OCI-LY7 (cell line): ENCODE data around the gene XKRX. TPM values are rescaled to one million over a fixed set of nuclear protein-coding genes. Genes with fewer than 3 reads are reported as not detected.

Experiments used
- BruUV-seq: library from RNA; stranded (reverse); fragments of 400-500 nt; replicated peaks from 2 replicates; lab custom pipeline; 2021; lab: Mats Ljungman, UMichigan
- CTCF ChIA-PET: fragments of 300-600 bp; sonication (Branson Sonifier 250); formaldehyde crosslinking; loops from one replicate; lab custom pipeline; 2022; ENCODE audit warnings: antibody characterized with exemption; ENCODE audit not compliant: unreplicated experiment; lab: Charles Lee
- POLR2A ChIA-PET: fragments of 300-600 bp; sonication (Branson Sonifier 250); formaldehyde crosslinking; loops from one replicate; lab custom pipeline; 2022; ENCODE audit warnings: antibody characterized with exemption; lab: Charles Lee
- DNase-seq: peaks from one replicate; pipeline ENCODE4 v3.0.0-alpha.2; 2015; ENCODE audit warnings: low spot score
- H2AFZ ChIP-seq: fragments of 200-600 bp; sonication (generic), shearing (Covaris generic); 2 replicates; pipeline ENCODE4 v1.6.1; 2014; ENCODE audit warnings: mild to moderate bottlenecking, antibody characterized with exemption, low read length, moderate library complexity
- H3K27ac ChIP-seq: fragments of 200-600 bp; sonication (generic); 2 replicates; pipeline ENCODE4 v1.5.1; 2014; ENCODE audit warnings: mixed run types, low read depth, mild to moderate bottlenecking, moderate library complexity, low read length, inconsistent platforms; ENCODE audit not compliant: poor library complexity, severe bottlenecking
- H3K36me3 ChIP-seq: fragments of 200-600 bp; sonication (generic); 2 replicates; pipeline ENCODE4 v1.6.1; 2014; ENCODE audit warnings: mild to moderate bottlenecking, antibody characterized with exemption, low read length, moderate library complexity, mixed read lengths; ENCODE audit not compliant: insufficient read depth
- H3K4me1 ChIP-seq: fragments of 200-600 bp; sonication (generic); 2 replicates; pipeline ENCODE4 v1.5.1; 2014; ENCODE audit warnings: mild to moderate bottlenecking, low read length; ENCODE audit not compliant: insufficient read depth, poor library complexity, severe bottlenecking
- H3K4me2 ChIP-seq: fragments of 200-600 bp; sonication (generic); 2 replicates; pipeline ENCODE4 v1.6.1; 2014; ENCODE audit warnings: mild to moderate bottlenecking, low read length
- H3K4me3 ChIP-seq: fragments of 200-600 bp; sonication (generic); 2 replicates; pipeline ENCODE4 v1.5.1; 2014; ENCODE audit warnings: mild to moderate bottlenecking, low read depth, low read length; ENCODE audit not compliant: poor library complexity, severe bottlenecking
- H3K79me2 ChIP-seq: fragments of 200-600 bp; sonication (generic); 2 replicates; pipeline ENCODE4 v1.6.1; 2016; ENCODE audit warnings: low read depth, mild to moderate bottlenecking, low read length, moderate library complexity, mixed read lengths; ENCODE audit not compliant: insufficient read depth
- H3K9me2 ChIP-seq: fragments of 200-600 bp; sonication (generic); 2 replicates; pipeline ENCODE4 v1.6.1; 2016; ENCODE audit warnings: mild to moderate bottlenecking, low read length, mixed read lengths; ENCODE audit not compliant: insufficient read depth
- H3K9me3 ChIP-seq: fragments of 200-600 bp; sonication (generic); 2 replicates; pipeline ENCODE4 v1.6.1; 2014; ENCODE audit warnings: mild to moderate bottlenecking, mixed run types, low read length, mixed read lengths
- H4K20me1 ChIP-seq: fragments of 200-600 bp; sonication (generic); 2 replicates; pipeline ENCODE4 v1.6.1; 2014; ENCODE audit warnings: mild to moderate bottlenecking, antibody characterized with exemption, low read length, moderate library complexity, mixed read lengths; ENCODE audit not compliant: insufficient read depth
- EZH2phosphoT487 ChIP-seq: fragments of 200-600 bp; sonication (generic); IDR thresholded peaks from 2 replicates; pipeline ENCODE4 v1.6.1; 2018; ENCODE audit warnings: low read depth, borderline replicate concordance, mild to moderate bottlenecking, mixed run types, antibody characterized with exemption, low read length, moderate library complexity, mixed read lengths
- intact Hi-C: fragments of 100-400 bp; cut with micrococcal nuclease; formaldehyde crosslinking; loops from one replicate; pipeline ENCODE4 v1.10.0; 2022; ENCODE audit not compliant: unreplicated experiment
- total RNA-seq, 2 experiments: library from RNA; depleted of rRNA in 1 of 2; stranded (reverse); fragments of >200 nt in 1 of 2; shearing (Covaris generic) in 1 of 2; gene quantifications; 2 replicates each; pipeline ENCODE4 v1.2.3, GENCODE V29; 2014 to 2022
- TF ChIP-seq, protein P1 (sequence below): fragments of 200-600 bp; sonication (generic); conservative IDR thresholded peaks from 2 replicates; pipeline ENCODE4 v1.5.1; 2014; ENCODE audit warnings: mild to moderate bottlenecking, antibody characterized with exemption, low read length, moderate library complexity, mixed read lengths

The XKRX gene
- total RNA-seq, 2 experiments from 2014 or later = 6.4 to 8.4 TPM

DNA sequence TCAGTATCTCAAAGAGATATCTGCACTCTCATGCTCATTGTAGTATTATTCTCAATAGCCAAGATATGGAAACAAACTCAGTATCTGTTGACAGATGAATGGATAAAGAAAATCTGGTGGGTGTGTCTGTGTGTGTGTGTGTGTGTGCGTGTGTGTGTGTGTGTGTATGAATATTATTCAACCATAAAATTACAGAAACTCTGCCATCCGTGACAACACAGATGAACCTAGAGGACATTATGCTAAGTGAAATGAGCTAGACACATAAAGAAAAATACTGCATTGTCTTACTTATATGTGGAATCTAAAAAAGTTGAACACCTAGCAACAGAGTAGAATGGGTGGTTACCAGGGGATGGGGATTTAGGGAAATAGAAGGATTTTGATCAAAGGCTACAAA lies 13.2 kb downstream of the XKRX start:
- POLR2A ChIA-PET = interaction anchor here (1.4 kb wide), 1 partner anchor 10 kb away, joined by 5 read pairs; no protein-coding TSS in a partner anchor

DNA sequence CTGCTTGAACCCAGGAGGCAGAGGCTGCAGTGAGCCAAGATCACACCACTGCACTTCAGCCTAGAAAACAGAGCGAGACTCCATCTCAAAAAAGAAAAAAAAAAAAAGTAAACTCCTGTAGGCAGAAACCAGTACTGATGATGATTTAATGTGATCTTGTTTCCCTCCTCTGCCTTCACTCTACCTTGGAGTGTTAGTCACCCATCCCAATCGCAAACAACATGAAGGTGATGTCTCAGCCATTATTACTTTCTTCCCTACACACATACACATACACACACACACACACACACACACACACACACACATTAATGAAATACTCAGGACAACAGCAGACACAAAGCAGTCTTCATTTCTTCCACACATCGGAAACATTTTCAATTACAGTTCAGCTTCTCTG lies 15.6 kb downstream of the XKRX start:
- ChIA-PET POLR2A (interaction anchor here (0.7 to 1.1 kb wide), 2 partner anchors 9 to 26 kb away, joined by 3 to 4 read pairs; no protein-coding TSS in a partner anchor), CTCF (no interaction called here)
- no TSS peak for BruUV-seq
- no peaks in the 10 kb centered on the region for H3K36me3 ChIP-seq
- H2AFZ ChIP-seq = no peak overlapping the region
- H3K4me2 ChIP-seq = no peak overlapping the region
- no peaks in the 10 kb centered on the region for H4K20me1 ChIP-seq
- no peak overlapping the region for H3K27ac ChIP-seq
- no peak for TF ChIP-seq EZH2phosphoT487
- TF ChIP-seq, protein P1, sequence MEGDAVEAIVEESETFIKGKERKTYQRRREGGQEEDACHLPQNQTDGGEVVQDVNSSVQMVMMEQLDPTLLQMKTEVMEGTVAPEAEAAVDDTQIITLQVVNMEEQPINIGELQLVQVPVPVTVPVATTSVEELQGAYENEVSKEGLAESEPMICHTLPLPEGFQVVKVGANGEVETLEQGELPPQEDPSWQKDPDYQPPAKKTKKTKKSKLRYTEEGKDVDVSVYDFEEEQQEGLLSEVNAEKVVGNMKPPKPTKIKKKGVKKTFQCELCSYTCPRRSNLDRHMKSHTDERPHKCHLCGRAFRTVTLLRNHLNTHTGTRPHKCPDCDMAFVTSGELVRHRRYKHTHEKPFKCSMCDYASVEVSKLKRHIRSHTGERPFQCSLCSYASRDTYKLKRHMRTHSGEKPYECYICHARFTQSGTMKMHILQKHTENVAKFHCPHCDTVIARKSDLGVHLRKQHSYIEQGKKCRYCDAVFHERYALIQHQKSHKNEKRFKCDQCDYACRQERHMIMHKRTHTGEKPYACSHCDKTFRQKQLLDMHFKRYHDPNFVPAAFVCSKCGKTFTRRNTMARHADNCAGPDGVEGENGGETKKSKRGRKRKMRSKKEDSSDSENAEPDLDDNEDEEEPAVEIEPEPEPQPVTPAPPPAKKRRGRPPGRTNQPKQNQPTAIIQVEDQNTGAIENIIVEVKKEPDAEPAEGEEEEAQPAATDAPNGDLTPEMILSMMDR = no peak
- H3K9me3 ChIP-seq = no peaks in the 10 kb centered on the region
- H3K4me1 ChIP-seq = peaks cover 24% of the 10 kb centered on the region
- H3K9me2 ChIP-seq = no peaks in the 10 kb centered on the region
- intact Hi-C loops = no loop called here
- DNase-seq = no peak
- no peaks in the 10 kb centered on the region for H3K79me2 ChIP-seq
- no peak overlapping the region for H3K4me3 ChIP-seq

More for the DNA sequence above, 13.2 kb downstream of the XKRX start:
- Histone ChIP-seq H3K9me3 (no peaks in the 10 kb centered on the region), H3K4me3 (no peak overlapping the region), H3K9me2 (no peaks in the 10 kb centered on the region), H3K36me3 (no peaks in the 10 kb centered on the region), H3K4me2 (peak overlapping the region; percentile 52), H3K4me1 (peaks cover 27% of the 10 kb centered on the region), H3K27ac (no peak overlapping the region), H2AFZ (no peak overlapping the region), H3K79me2 (no peaks in the 10 kb centered on the region), H4K20me1 (no peaks in the 10 kb centered on the region)
- DNase-seq = peak; percentile 52
- TF ChIP-seq EZH2phosphoT487 = no peak
- intact Hi-C loops = no loop called here
- CTCF ChIA-PET = no interaction called here
- no TSS peak for BruUV-seq

DNA sequence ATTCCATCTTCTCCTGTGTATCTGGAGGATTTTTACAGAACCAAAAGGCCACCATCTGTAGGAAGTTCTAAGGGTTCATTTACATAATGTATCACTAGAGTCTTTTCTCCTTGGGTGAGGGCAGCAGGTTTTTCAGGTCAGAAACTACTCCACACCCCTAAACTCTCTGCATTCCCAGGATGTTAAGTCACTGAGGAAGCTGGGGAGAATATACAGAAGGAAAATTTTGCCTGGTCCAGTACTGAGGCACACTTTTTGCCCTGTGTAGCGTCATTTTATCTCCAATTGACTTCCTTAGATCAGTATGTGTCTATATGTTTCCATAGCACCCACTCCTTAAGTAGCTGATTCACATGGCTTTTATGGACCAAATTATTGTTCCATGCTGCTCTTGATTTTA lies 17.0 kb downstream of the XKRX start:
- Histone ChIP-seq H2AFZ (no peak overlapping the region), H3K4me3 (no peak overlapping the region), H3K9me3 (no peaks in the 10 kb centered on the region), H3K4me2 (no peak overlapping the region), H3K4me1 (peaks cover 24% of the 10 kb centered on the region), H3K9me2 (no peaks in the 10 kb centered on the region), H3K36me3 (0 out of 2 replicates have a peak, but pooled peaks cover 4% of the 10 kb centered on the region), H3K27ac (no peak overlapping the region), H4K20me1 (no peaks in the 10 kb centered on the region), H3K79me2 (no peaks in the 10 kb centered on the region)
- no TSS peak for BruUV-seq
- DNase-seq = no peak
- ChIA-PET POLR2A (no interaction called here), CTCF (no interaction called here)
- no peak for TF ChIP-seq EZH2phosphoT487
- TF ChIP-seq, protein P1 = no peak
- intact Hi-C loops = no loop called here
